HG02588 (cell line): Measurements from ENCODE around the gene SERPINB2.
A peak's percentile ranks its signal among the peaks of the same experiment; 100 is the strongest.

Source experiments
- ATAC-seq: cut with Tn5 transposase; IDR thresholded peaks from one replicate; pipeline ENCODE4 v1.9.1; 2021; ENCODE audit warnings: mild to moderate bottlenecking, moderate library complexity; ENCODE audit not compliant: unreplicated experiment

Gene SERPINB2

GRCh38 chr18:63887424-63887823, at the start of gene SERPINB2:
Gene SERPINB2, plus strand, starts transcription at chr18:63887705. Its CDS starts 3,740 bp downstream, at chr18:63891445.
- ATAC-seq = no peak

GRCh38 chr18:63843008-63843407, 44.5 kb upstream of the SERPINB2 start:
- ATAC-seq = peak; percentile 62

GRCh38 chr18:63844254-63844653, 43.3 kb upstream of the SERPINB2 start:
- no peak for ATAC-seq

- ATAC-seq = no peak
Observed at GRCh38 chr18:63848159-63848558, 39.3 kb upstream of the SERPINB2 start.

- peak; percentile 61 for ATAC-seq
Observed at GRCh38 chr18:63850020-63850419, 37.5 kb upstream of the SERPINB2 start.

GRCh38 chr18:63850636-63851035, 36.9 kb upstream of the SERPINB2 start:
- no peak for ATAC-seq

GRCh38 chr18:63858456-63858855, 29.0 kb upstream of the SERPINB2 start:
- ATAC-seq = no peak

- ATAC-seq = no peak
Observed at GRCh38 chr18:63859781-63860475, 27.6 kb upstream of the SERPINB2 start.

- ATAC-seq = no peak
Observed at GRCh38 chr18:63860531-63860930, 27.0 kb upstream of the SERPINB2 start.

- ATAC-seq = no peak
Observed at GRCh38 chr18:63867368-63868125, 20.0 kb upstream of the SERPINB2 start.

- no peak for ATAC-seq
Observed at GRCh38 chr18:63868546-63868945, 19.0 kb upstream of the SERPINB2 start.

GRCh38 chr18:63869374-63869773, 18.1 kb upstream of the SERPINB2 start:
- ATAC-seq = no peak

GRCh38 chr18:63869851-63870250, 17.7 kb upstream of the SERPINB2 start:
- no peak for ATAC-seq

GRCh38 chr18:63871836-63872235, 15.7 kb upstream of the SERPINB2 start:
- no peak for ATAC-seq

GRCh38 chr18:63872586-63872985, 14.9 kb upstream of the SERPINB2 start:
- no peak for ATAC-seq

GRCh38 chr18:63878343-63878742, 9.2 kb upstream of the SERPINB2 start:
- ATAC-seq = no peak

- ATAC-seq = no peak
Observed at GRCh38 chr18:63878925-63879324, 8.6 kb upstream of the SERPINB2 start.

GRCh38 chr18:63879709-63880108, 7.8 kb upstream of the SERPINB2 start:
- ATAC-seq = no peak

GRCh38 chr18:63881851-63882250, 5.7 kb upstream of the SERPINB2 start:
- ATAC-seq = no peak

GRCh38 chr18:63882333-63883141, 5.0 kb upstream of the SERPINB2 start:
- no peak for ATAC-seq

GRCh38 chr18:63883617-63884016, 3.9 kb upstream of the SERPINB2 start:
- ATAC-seq = no peak
